ENCODE results near the gene PIGZ.

- TF ChIP-seq CTCF (conservative IDR thresholded peaks at IDR 0.05) (no peak), ZFX (IDR thresholded peaks at IDR 0.05) (no peak)
Observed at GRCh38 chr3:196901768-196902167, 66.9 kb downstream of the PIGZ start.

Measured in C4-2B (cell line).